Right kidney (tissue), 1 donor: ENCODE results near the gene VPS33A.
A peak's percentile ranks its signal among the peaks of the same experiment; 100 is the strongest.
"Not testable (repeated sequence)": the region's sequence is repeated elsewhere in the genome, so short reads cannot be mapped to it uniquely, and the experiment has no call there.

ENCODE experiments used
- DNase-seq: peaks from one replicate; pipeline ENCODE4 v3.0.0-alpha.2; 2016

The VPS33A gene

DNA sequence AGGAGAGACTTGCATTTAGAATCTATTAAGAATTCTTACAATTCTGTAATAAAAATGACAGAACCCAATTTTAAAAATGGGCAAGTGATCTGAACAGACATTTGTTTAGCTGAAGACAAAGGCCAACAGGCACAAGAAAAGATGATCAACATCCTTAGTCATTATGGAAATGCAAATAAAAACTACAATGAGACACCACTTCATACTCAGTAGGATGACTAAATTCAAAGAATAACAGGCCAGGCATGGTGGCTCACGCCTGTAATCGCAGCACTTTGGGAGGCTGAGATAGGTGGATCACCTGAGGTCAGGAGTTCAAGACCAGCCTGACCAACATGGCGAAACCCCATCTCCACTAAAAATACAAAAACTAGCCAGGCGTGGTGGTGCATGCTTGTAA, 7.8 kb downstream of the VPS33A start:
- not testable (repeated sequence) for DNase-seq

GRCh38 chr12:122250536-122250935, 15.8 kb downstream of the VPS33A start:
- no peak for DNase-seq

GRCh38 chr12:122250047-122250446, 16.2 kb downstream of the VPS33A start:
- no peak for DNase-seq

GRCh38 chr12:122245553-122245952, 20.7 kb downstream of the VPS33A start:
- DNase-seq, result no peak

GRCh38 chr12:122244565-122245371, 21.5 kb downstream of the VPS33A start:
- DNase-seq, result no peak

DNA sequence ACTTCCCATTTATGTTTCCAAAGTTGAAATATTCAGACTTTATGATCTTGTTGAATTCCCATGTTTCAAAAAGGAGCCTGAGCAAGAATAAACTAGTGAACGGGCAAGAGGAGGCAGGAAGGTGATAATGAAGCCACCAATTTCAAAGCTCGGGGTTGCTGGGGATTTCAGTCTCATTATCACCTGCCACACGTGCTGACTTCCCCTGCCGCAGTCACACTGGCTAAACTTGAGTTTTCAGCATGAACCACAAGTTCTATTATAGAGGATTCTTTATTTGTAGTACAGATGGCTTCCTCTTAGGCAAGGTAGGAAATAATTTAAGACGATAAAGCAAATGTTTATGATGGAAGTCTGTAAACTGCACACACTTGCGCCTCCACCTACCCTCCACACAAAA, 22.3 kb downstream of the VPS33A start:
- DNase-seq, result no peak

GRCh38 chr12:122238861-122239260, 27.4 kb downstream of the VPS33A start:
- no peak for DNase-seq

GRCh38 chr12:122235741-122236140, 30.6 kb downstream of the VPS33A start:
- DNase-seq, result no peak

DNA sequence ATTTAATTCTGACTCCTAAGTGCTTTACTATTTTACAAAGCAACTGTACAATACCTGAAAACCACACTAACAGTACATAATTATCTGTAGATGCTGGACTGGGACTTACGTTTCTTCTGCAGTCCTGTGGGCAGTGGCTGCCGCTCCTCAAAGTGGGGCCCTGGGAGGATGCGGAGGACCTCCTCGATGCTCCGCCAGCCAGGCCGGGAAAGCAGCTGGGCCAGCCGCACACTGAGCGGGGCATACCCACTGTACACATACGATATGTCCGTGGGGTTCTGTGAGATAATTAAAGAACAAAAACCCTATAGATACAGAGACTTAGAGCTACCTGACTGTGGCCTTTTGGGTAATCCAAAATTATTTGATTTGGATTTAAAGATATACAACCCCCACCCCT, 33.6 kb downstream of the VPS33A start:
- no peak for DNase-seq

DNA sequence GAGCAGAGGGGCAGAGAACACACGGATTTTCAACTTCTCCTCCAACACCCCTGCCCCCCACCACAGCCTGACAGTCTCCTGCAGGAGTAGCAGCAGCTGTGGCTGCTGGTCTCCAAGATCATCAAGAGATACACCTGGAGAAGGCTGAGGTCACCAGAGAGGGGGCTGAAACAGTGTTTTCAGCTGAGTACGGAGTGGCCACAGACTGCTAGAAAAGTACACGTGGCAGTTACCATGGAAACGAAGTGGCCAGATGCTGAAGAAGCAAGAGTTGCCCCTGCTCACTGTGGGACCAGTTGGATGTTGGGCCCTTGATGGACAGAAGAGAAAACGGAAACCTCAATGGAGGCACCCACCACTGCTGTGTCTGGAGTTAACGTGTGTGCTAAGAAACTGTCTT, 35.5 kb downstream of the VPS33A start:
- no peak for DNase-seq

DNA sequence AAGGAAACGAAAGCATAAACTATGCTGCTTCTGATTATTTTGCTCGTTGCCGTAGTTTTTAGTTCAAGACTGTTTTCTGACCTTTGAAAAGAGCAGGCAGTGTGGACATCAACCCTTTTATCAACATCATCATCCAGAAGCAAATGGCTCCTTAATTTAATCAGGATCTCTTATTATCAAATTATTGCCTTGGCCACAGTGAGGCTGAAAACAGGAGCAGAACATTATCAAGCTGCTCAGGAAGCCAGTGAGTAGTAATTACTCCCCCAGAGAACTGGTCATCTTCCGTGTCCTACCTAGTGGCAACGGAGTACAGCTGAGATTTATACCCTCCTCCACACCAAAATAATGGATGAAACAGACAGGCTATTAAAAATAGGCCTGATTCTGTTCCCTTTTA, 38.2 kb downstream of the VPS33A start:
- no peak for DNase-seq

DNA sequence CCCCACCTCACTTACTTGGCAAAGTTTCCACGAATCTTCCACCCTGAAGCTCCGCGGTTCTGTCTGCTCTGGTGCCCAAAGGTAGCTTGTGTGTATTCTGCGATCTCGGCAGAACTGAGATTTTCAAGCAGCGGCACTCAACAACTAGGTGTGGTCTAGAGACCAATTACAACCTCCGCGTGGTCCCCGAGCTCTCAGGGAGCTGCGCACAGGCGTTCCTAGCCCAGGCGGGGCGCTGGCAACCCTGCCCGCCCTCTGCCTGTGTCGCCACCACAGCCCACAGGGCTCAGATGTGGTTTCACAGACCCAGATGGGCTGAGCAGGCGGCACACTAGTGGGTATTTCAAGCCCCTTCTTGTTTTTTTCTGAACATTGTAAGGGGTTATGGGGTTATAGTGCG, 39.0 kb downstream of the VPS33A start:
- DNase-seq, result no peak

GRCh38 chr12:122226366-122227125, 39.7 kb downstream of the VPS33A start:
- DNase-seq, result no peak

DNA sequence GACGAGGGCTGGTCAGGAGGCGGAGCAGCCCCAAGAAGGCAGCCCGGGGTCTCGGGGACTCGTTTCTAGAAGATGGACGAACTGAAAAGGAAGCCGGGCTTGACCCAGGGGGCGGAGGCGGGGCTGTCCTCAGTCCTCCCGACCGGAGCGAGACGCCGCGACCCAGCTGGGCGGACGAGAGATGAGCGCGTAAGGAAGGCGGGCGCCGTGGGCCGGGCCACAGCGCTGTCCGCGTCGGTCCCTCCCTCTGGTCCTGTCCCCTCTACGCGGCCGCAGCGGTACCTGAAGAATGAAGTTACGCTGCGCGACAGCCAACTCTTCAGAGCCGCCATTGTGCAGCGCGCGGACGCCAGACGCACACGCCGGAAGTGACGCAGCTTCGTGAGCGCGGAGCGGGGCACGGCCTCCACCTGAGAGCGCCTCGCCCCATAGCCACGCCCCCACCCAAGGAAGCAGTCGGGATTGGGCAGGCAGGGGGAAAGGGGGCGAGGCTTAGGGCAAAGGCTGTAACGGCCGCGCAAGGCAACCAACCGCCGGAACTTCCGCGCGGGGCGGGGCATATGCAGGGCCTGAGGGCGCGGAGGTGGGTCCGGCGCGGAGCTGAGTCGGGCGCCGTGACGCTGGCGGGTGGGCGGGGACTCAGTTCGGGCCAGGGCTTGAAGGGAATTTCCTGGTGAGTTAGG, 40.5 kb downstream of the VPS33A start, which contains the start of gene DIABLO:
TSS of gene DIABLO (minus strand) at position 370 of the 683 bp plus-strand sequence. CDS start at position 332, 38 bp downstream.
- peak; percentile 99 for DNase-seq

DNA sequence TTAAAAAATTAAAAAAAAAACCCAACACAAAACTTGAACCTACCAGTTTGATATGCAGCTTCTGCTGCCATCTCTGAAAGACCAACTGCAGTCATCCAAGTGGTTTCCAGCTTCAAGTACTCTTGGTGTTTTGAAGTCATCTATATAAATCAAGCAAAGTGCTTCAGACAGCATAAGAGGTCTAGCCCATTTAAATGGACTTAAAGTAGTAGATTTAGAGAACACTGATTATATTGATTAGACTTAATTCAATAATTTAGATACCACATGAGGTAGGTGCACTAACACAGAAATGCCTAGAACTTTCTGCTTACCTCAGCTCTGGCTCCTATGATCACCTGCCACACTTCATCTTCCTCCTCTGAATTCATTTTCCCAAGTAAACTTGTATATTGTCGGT, 49.8 kb downstream of the VPS33A start:
- no peak for DNase-seq

DNA sequence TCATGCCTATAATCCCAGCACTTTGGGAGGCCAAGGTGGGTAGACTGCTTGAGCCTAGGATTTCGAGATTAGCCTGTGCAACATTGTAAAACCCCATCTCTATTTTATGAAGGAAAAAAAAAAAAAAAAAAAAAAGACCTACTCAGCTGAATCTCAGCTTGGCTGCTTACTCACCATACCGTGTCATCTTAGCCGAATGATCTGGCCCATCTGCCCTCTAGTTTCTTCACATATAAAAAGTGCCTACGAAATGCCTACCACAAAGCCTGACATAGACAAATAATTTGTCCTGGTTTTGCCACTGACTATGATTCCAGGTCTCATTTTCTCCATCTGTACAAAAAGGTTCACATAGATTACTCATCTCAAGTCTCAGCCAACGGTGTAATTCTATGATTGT, 50.5 kb downstream of the VPS33A start:
- no peak for DNase-seq

DNA sequence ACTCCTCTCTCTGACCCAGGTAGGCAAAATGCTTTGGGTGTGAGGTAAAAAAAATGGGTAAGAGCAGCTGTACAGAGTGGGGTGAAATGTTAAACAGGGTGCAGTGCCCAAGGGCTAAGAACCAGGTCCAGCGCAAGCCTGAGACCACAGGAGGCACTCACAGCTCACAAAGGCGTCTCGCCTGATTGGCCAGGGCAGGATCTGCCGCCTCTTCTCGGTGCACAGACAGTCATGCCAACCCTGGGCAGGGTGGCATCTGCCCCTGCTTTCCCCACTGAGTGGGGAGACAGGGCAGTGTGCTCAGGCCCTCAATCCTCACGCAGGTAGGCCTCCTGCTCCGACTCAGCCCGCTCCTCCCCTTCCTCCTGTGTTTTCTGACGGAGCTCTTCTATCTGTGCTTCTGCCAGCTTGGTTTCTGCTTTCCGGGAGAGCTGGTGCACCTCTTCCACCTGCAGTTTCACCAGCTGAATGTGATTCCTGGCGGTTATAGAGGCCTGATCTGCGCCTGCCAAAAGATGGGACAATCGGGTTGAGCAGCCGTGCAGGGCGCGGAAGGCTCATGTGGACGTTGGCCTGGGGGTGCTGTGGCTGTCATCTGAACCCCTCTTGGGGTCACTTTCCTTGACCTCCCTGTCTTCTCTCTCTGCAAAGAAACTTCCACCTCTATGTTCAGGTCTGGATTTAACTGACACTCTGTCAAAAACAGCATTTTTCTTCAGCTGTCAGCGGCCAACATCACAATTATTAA, 58.0 kb downstream of the VPS33A start:
- no peak for DNase-seq

- no peak for DNase-seq
Observed at GRCh38 chr12:122207391-122207790, 58.9 kb downstream of the VPS33A start.

- DNase-seq, result no peak
Observed at GRCh38 chr12:122206976-122207375, 59.3 kb downstream of the VPS33A start.

GRCh38 chr12:122206111-122206881, 60.0 kb downstream of the VPS33A start:
- no peak for DNase-seq
